NCI-H2227 treated with DMSO at 0.1 percent for 48 hours (cell line): Measurements from ENCODE around the gene ERICH6.

ENCODE experiments used
- DNase-seq: peaks from one replicate; lab custom pipeline; 2025; lab: John Stamatoyannopoulos, UW

Gene ERICH6

DNA sequence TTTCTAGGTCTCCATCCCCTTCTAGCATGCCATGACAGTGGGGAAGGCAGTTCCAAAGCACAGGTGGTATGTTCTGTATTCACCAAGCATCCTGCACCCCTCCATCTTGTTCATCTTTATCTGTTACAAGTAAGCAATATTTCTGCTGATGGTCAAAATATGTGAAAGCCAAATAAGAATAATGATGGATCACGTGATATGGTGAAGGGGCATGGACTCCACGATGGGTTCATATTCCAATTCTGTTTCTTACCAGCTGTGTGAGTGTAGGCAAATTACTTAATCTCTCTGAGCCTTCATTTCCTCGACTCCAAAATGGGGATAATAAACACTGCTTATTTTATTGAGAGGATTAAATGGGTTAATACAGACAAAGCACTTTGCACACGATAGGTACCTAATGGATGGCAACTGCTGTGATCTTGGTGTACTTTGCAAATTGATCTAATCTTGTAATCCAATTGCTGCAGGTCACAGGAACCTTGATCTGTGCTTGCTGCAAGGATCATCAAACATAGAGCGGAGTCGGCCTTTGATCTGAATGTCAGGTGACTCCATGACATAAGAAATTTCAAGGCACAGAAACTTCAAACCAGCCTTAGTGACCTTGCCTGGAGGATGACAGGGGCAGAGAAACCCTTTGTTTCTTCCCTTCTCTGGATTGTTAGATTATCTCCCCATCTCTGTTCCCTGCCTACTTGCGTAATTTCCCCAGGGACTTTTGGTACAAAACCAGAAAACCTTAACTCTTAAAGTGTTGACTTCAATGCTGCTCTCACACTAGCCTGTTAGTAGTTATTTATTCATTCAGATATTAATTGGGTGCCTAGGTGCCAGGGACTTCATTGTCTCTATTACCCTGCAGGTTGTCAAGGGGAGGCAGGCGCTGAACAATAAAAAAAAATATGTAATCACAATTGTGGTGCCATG lies 33.4 kb upstream of the ERICH6 start:
- no peak for DNase-seq

DNA sequence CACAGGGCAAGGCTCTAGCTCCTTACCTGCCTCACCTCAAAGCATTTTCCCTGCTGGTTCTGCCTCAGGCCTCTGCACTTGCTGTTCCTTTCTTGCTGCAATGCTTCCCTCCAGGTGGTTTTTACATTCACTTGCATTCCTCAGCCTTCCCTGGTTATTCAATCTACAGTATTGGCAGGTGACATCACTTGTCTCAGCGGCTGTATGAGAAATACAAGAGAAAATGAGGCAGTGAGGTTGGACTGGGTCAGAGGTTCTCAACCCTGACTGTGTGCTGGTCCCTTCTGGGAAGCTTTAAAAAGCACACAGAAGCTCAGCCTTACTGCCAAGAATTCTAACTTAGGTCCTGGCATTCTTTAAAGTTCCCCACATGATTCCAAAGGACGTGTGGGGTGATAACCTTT lies 32.6 kb upstream of the ERICH6 start:
- no peak for DNase-seq

DNA sequence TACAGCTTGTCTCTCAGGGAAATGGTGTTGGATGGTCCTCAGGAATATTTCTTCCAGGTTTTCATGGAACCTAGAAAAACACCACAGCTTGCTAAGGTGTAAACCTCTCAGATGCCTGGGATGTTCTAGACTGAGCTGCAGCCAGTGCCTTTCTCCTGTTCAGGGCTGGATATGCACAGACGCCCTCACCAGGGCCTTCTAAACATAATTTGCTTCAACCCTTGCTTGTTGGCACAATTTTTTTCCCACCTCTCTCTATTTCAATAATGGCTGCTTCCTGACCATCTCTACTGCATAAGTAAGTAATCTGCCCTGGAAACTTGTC lies 31.0 kb upstream of the ERICH6 start:
- DNase-seq, result peak; percentile 16

DNA sequence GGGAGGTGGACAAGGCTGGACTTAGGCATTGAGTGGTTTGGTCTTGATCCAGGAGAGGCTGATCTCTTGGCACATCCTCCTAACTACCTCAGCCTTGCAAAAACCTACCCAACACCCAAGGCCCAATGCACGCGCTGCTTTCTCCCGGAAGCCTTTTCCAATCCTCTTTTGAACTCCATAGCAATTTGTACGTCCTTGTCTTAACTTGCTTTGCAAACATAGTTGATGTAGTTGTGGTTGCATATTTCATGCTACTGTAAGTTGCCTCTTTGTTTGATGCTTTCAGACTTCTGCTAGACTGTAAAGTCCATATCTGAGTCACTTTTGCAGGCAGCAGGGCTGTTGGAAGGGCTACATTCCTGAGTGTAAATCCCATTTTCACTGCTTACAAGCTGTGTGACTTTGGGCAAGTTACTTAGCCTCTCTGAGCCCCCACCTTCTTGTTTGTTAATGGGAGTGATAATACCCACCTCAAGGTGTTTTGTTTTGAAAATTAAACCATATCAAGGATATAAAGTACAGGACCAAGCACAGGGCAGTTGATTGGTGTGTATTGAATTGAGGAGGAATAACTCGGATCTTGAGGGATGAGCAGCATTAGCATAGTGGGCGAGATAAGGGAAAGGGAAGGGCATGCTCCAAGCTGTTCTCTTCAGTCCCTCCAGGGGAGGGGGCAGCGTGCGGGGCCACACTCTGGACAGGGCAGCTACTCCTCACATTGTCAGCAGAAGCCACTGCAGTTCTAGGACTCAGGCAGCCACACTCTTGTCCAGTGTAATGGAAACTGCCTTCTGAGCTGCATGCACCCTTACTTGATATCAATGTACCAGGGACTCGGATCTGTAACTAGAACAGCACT lies 30.4 kb upstream of the ERICH6 start:
- no peak for DNase-seq

DNA sequence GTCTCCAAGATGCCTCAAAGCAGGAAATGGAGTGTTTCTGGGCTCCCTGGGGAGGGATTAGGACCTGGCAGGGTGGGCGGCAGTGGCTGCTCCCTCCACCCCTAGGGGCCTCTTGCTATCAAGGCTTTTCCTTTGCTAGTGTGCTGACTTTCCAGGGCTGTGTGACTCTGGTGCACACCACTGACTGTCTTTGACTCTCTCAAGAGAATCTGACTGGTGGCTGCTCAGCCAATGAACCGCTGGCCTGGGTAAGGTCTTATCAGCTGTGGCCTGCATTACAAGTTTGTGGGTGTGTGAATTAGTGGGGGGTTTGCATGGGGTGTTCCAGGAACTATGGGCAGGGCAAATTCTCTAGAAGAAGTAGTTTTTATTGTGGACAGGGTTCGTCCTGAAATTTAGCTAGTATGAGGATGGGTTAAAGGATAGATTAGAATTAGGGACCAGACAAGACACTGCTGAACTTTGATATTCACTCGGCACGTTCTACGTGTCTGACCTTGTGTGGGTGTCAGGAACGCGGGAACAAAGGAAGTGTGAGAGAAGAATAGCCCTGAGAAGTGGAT lies 29.7 kb upstream of the ERICH6 start:
- DNase-seq, result no peak

DNA sequence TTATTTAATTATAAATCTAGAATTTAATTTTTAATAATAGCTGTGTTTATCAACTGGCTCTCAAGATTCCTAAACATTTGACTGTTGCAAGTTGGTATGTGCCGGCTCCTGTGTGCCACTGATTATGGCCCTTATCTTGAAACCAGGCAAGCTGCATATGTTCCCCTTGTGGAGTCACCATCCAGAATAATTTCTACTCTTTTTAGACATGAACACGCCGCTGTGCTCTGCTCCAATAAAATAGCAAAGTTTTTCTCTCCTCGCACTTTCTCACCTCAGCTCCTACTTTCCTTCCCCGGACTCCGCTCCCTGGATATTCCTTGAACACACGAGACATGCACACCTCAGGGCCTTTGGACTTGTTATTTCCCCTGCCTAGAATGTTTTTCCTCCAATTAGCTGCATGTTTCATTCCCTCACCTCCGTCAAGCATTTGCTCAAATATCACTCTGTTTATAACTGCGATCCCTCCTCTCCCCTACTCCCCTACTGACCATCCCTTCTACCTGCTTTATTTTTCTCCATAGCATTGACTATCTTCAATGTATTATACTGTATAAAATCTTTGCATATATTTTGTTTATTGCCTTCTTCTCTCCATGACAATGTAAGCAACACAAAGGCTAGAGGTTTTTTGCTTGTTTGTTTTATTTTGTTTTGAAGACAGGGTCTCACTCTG lies 26.1 kb upstream of the ERICH6 start:
- DNase-seq, result no peak

DNA sequence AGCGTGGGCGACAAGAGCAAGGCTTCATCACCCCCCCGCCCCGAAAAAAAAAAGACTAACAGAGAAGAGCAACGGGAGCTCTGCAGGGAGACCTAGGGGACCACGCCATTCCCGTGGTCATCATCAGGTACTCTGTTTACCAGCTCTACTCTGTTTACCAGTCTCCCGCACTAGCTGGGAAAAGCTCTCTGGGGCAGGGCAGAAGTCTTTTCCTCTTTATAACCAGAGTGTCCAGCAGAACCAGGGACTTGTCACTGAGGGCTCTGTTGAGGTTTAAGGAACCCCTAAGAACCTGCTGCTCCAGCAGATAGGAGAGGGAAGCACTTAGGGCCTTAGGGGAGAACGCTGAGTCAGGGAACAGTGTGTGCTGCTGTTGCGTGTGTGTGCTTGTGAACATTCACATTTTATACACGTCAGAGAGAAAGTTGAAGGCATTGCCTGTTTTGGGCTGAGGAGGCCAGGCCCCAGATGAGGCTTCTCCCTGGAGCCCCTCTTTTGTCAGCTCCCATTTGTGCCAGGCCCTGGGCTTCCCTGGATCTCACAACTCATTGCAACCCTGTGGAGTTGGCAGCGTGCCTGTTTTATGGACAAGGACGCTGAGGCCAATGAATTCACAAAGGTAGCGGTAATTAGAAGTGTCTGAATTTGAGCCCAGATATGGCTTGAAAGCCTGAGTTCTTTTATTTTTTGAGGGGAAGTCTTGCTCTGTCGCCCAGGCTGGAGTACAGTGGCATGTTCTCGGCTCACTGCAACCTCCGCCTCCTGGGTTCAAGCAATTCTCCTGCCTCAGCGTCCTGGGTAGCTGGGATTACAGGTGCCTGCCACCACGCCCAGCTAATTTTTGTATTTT lies 24.2 kb upstream of the ERICH6 start:
- DNase-seq, result no peak

DNA sequence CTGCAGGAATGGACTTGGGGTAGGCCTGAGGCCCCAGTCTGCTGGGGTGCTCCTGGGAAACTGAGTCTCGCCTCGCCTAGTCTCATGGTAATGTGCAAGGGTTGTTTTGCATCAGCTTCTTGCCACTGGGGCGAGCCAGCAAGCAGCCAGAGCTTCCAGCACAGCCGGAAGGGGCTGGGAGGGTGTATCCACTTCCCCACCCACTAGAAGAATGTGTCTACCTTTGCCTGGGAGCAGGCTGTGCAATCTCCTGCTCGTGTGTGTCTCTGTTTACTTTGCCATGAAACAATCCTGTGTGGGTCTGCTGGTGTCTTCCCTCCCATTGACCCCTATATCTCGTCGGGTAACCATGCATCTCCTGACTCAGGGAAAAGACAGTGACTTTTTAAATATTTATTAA lies 21.8 kb upstream of the ERICH6 start:
- no peak for DNase-seq

DNA sequence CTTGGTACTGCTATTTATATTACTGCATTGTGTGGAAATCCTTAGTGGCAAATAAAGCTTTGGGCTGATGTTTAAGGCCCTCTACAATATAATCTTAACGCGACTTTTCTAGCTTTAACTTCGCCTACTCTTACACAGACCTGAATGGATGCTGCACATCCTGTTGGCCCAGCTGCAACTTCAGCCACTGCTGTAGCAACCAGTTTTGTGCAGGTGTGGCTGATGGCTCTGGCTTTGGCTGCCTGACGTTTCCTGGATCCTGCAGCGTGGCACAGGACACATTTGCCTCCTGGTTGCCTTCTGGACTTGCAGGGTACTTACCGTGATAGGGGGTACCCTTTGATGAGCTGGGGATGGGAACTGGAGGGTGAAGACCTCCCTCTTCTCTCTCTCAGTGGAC lies 20.2 kb upstream of the ERICH6 start:
- DNase-seq, result no peak

DNA sequence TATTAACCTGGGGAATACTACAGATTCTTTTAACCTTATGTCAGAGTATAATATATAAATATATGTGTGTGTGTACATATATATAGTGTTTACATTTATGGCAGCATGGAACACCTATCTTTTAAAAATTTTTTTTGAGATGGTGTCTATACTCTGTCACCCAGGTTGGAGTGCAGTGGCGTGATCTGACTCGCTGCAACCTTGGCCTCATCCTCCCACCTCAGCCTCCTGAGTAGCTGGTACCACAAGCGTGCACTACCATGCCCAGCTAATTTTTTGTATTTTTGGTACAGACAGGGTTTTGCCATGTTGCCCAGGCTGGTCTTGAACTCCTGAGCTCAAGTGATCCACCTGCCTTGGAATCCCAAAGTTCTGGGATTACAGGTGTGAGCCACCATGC lies 18.5 kb upstream of the ERICH6 start:
- DNase-seq, result no peak

DNA sequence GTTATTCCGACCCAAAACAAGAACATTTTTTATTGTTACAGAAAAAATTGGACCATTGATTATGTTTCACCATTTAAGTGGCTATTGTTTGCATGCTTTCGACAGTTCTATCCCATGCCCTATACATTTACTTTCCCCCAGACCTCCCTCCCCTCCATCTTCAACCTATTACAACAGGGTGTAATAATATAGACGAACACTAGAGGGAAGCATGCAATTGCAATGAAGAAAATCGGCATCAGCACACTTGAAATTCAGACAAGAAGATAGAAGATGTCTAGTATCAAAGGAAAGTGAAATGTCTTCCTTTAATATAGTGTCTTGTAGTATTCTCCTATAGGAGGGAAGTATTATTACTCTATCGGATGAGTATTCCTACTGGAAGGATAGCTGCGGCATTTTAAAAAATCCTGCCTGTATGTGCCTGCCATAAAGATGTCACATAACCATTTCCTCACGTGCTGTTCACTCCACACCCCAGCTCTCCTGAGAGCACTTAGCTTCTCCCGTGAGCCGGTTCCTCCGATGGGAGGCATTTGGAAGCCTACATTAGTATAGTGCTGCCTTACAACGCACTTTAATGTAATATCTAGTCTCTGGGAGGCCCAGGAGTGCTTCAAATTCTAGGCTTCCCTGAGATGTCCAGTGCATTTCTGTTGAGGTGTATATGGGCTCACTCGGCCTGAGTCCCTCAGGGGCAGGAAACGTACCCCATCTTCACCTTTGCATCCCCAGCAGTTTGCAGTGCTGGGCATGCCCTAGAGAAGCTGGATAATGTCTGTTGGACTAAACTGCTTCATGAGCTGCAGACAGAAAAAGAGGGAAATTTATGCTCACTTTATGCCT lies 17.8 kb upstream of the ERICH6 start:
- DNase-seq, result peak; percentile 72

DNA sequence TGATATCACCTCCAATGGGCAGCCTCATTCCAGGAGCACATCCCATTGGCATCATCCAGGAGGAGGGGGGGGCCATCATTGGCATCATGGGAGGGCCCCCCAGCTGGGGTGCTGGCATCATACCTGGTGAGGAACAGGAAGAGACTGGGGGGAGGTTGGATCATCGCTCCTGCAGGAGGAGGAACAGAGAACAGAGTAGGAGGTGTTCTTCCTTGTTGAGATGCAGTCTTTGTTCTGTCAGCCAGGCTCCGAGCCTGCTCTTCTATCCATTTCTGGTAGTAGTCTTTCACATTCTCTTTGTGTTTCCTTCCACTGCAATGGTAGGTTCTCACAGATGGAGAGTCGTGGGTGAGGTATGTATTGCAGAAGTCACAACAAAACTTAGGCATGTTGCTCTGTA lies 16.7 kb upstream of the ERICH6 start:
- no peak for DNase-seq

DNA sequence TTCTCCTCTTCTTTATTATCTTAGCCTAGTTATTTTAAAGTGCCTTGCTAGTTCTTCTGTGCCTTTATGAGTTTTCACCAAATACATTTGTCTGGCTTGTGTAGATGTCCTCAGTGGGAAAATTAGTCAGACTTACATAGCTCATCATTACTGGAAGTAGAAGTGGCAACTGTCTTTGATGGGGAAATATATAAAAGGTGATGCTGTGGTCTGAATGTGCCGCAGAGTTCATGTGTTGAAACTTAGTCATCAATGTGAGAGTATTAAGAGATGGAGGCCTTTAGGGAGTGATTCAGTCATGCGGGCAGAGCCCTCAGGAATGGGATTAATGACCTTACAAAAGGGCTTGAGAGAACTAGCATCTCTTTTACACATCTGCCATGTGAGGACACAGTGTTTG lies 6.4 kb upstream of the ERICH6 start:
- no peak for DNase-seq

DNA sequence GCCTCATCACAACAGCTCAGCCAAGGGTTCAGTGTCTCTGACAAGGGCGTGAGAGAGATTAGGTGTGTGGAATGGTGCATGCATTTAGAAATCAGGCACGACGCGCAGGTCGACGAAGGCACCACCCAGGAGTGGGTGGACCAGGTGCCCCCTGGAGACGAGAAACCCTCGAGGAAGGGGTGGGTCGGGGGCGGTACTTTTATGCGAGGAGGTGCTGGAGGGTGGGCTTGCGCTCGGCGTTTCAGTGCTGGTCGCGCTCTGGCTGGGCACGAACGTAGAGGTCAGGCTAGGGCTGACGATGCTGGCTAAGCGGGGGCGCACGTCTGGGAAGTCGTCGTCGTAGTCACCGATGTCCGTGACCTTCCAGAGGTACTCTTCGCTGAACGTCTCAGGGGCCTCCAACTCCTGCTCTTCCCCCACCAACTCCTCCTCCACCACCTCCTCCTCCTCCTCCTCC lies 393 bp downstream of the ERICH6 start:
- DNase-seq, result peak; percentile 24

DNA sequence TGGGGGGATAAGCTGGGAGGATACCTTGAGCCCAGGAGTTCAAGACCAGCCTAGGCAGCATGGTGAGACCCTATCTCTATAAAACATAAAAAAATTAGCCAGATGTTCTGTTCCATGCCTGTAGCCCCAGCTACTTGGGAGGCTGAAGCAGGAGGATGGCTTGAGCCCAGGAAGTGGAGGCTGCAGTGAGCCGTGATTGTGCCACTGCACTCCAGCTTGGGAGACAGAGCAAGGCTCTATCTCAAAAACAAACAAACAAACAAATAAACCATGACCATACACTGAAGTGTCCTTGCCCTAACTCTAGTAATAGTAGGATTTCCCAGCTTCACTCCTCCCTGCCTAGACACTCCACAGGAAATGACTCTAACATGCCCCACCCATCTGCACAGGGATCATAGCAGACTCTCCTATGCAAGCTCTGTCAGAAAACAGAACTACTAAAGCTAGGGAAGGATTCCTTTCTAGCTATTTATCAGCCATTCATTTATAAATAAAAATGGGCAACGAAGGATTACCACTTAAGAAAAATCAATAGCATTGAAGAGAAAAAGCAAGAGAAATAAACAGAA lies 4.6 kb downstream of the ERICH6 start:
- DNase-seq, result no peak

DNA sequence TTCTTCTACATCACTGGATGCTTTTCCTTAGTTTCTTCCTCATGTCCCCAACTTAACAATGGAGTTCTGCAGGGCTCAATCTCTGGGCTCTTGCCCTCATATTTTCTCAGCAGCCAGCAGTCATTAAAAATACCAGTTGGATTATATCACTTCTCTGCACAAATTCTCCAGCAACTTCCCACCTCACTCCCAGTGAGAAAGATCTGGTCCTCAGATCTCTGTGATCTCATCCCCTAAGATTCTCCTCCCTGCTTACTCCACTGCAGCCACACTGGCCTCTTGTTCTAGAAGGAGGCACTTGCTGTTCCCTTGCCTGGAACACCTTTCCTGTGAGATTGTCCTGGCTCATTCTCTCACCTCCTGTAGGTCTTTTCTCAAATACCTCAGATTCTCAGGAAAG lies 6.1 kb downstream of the ERICH6 start:
- DNase-seq, result no peak

DNA sequence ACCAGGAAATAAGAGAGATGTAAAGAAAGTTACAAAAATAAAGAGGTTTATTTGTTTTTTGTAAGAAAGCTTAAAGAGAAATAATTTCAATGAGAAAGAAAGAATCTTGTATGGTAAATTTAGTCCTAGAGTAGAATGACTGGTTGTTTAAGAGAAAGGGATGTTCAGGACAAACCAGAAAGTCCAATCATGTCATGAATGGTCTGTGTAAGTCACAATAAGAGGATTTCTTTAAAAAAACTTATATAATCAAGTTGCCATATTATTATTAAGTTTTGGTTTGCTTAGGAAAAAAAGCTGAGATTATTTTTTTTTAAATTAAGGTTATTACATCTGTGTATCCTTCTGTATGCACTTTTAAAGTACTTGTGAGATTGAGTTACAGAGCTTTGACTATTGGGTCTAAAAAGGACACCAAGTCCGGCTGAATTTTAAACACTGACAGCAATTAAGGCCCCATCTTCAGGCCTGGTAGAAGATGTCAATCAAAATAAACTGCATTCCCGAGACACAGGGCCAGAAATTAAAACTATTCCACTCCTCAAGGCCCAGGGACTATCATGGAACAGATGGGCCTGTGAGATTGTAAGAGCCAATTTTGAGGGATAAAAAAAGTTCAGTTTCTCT lies 12.2 kb downstream of the ERICH6 start:
- DNase-seq, result no peak

DNA sequence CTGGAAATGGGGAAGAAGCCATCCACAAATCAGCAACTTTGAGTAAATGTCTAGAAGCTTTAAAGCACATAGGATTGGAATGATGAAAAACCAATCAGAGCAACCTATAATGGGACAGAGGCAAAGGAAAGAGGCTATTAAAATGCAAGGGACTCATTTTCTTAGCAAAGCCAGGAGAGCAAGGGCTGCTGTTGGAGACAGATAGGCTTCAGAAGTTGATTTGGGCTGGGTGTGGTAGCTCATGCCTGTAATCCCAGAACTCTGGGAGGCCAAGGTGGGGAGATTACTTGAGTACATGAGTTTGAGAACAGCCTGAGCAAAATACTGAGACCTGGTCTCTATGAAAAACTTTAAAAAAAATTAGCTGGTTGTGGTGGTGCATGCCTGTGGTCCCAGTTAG lies 16.1 kb downstream of the ERICH6 start:
- no peak for DNase-seq

DNA sequence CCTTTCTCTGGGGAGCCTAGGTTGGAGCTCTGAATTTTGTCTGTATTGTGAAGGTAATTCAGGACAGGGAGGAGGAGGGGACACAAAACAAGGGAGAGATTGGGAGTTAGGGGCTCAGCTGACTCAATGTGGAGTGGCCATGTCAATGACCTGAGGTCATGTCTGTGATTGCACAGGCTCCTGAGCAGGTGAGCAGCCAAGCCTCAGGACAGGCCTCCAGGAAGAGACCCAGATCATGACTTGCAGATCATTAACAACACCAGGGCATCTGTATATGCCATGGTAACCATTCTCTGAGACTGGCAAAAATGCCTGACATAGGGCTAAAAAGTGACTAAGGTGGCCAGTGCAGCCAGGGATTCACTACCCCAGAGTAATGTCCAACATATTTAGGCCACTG lies 20.9 kb downstream of the ERICH6 start:
- no peak for DNase-seq

DNA sequence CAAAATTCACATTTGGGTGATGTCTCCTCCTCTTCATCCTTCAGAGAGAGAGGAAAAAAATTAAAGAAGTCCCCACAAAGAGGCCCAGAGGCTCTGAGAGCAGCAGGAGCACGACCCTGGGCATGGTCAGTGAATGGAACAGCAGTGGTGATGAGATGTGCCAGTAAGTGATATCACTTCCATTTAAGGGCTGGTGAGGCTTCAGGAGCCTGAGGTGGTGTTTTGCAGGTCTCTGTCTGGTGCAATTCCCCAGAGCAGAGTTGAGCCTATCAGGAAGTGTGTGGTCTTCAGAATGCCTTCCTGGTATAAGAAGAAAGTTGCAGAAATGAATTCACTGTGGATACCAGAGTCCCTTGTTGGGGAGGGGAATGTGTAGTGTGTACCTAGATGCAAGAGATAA lies 21.4 kb downstream of the ERICH6 start:
- DNase-seq, result no peak
